H9 (cell line): ENCODE measurements around the gene NHP2. TPM values are rescaled to one million over a fixed set of nuclear protein-coding genes. Genes with fewer than 3 reads are reported as not detected.

Experiments used
- DNase-seq: peaks from one replicate; pipeline ENCODE4 v3.0.0-alpha.2; 2017
- H2AFZ ChIP-seq: one replicate; pipeline ENCODE4 v1.6.1; 2013; ENCODE audit warnings: mild to moderate bottlenecking, low read length, control low read depth, moderate library complexity
- H2AK5ac ChIP-seq: 2 replicates; pipeline ENCODE4 v1.6.1; 2013; ENCODE audit warnings: low read length, control low read depth, mixed read lengths; ENCODE audit not compliant: insufficient read length
- H2BK120ac ChIP-seq: one replicate; pipeline ENCODE4 v1.6.1; 2013; ENCODE audit warnings: low read depth, mild to moderate bottlenecking, low read length, control low read depth, inconsistent platforms; ENCODE audit not compliant: poor library complexity, severe bottlenecking
- H2BK12ac ChIP-seq: 2 replicates; pipeline ENCODE4 v1.6.1; 2013; ENCODE audit warnings: low read length, control low read depth, mixed read lengths, low read depth; ENCODE audit not compliant: insufficient read length
- H2BK15ac ChIP-seq: 2 replicates; pipeline ENCODE4 v1.6.1; 2013; ENCODE audit warnings: low read depth, low read length, control low read depth
- H2BK20ac ChIP-seq: one replicate; pipeline ENCODE4 v1.6.1; 2013; ENCODE audit warnings: low read depth, mild to moderate bottlenecking, low read length, control low read depth, inconsistent platforms; ENCODE audit not compliant: poor library complexity, severe bottlenecking
- H2BK5ac ChIP-seq: 2 replicates; pipeline ENCODE4 v1.6.1; 2013; ENCODE audit warnings: low read length, control low read depth, mixed read lengths; ENCODE audit not compliant: insufficient read length
- H3K14ac ChIP-seq: 2 replicates; pipeline ENCODE4 v1.6.1; 2013; ENCODE audit warnings: low read length, control low read depth; ENCODE audit not compliant: insufficient read depth
- H3K18ac ChIP-seq: 2 replicates; pipeline ENCODE4 v1.6.1; 2013; ENCODE audit warnings: low read depth, mild to moderate bottlenecking, mixed read lengths, low read length, control low read depth; ENCODE audit not compliant: insufficient read length
- H3K23ac ChIP-seq: 2 replicates; pipeline ENCODE4 v1.6.1; 2013; ENCODE audit warnings: low read length, control low read depth, mixed read lengths, low read depth; ENCODE audit not compliant: insufficient read length
- H3K23me2 ChIP-seq: 2 replicates; pipeline ENCODE4 v1.6.1; 2013; ENCODE audit warnings: low read depth, mild to moderate bottlenecking, mixed read lengths, low read length, control low read depth; ENCODE audit not compliant: insufficient read length, poor library complexity, severe bottlenecking
- H3K27ac ChIP-seq: 2 replicates; pipeline ENCODE4 v1.5.1; 2013; ENCODE audit warnings: low read length, control low read depth, mixed read lengths, low read depth; ENCODE audit not compliant: insufficient read length
- H3K27me3 ChIP-seq: 2 replicates; pipeline ENCODE4 v1.6.1; 2013; ENCODE audit warnings: low read length, control low read depth, inconsistent platforms; ENCODE audit not compliant: insufficient read depth
- H3K4ac ChIP-seq: 2 replicates; pipeline ENCODE4 v1.6.1; 2013; ENCODE audit warnings: low read depth, mild to moderate bottlenecking, control low read depth, inconsistent platforms, low read length, moderate library complexity
- H3K4me1 ChIP-seq: 2 replicates; pipeline ENCODE4 v1.6.1; 2013; ENCODE audit warnings: low read length, control low read depth, inconsistent platforms; ENCODE audit not compliant: insufficient read depth
- H3K4me2 ChIP-seq: 2 replicates; pipeline ENCODE4 v1.6.1; 2013; ENCODE audit warnings: low read length, control low read depth, mixed read lengths; ENCODE audit not compliant: insufficient read length, insufficient read depth
- H3K56ac ChIP-seq: 2 replicates; pipeline ENCODE4 v1.6.1; 2013; ENCODE audit warnings: low read depth, mild to moderate bottlenecking, mixed read lengths, low read length, control low read depth; ENCODE audit not compliant: insufficient read length
- H3K79me1 ChIP-seq: 2 replicates; pipeline ENCODE4 v1.6.1; 2013; ENCODE audit warnings: low read depth, mild to moderate bottlenecking, moderate library complexity, low read length, control low read depth, inconsistent platforms; ENCODE audit not compliant: insufficient read depth, poor library complexity, severe bottlenecking
- H3K79me2 ChIP-seq: 2 replicates; pipeline ENCODE4 v1.6.1; 2013; ENCODE audit warnings: low read length, control low read depth, inconsistent platforms; ENCODE audit not compliant: insufficient read depth
- H3K9ac ChIP-seq: 2 replicates; pipeline ENCODE4 v1.6.1; 2013; ENCODE audit warnings: low read length, control low read depth, mixed read lengths; ENCODE audit not compliant: insufficient read length; ENCODE audit errors: extremely low read depth
- H3K9me3 ChIP-seq: one replicate; pipeline ENCODE4 v1.6.1; 2013; ENCODE audit warnings: low read depth, low read length, inconsistent platforms; ENCODE audit not compliant: control insufficient read depth
- H3T11ph ChIP-seq: one replicate; pipeline ENCODE4 v1.6.1; 2013; ENCODE audit warnings: mild to moderate bottlenecking, low read length, control low read depth, inconsistent platforms
- H4K20me1 ChIP-seq: one replicate; pipeline ENCODE4 v1.6.1; 2013; ENCODE audit not compliant: control insufficient read depth, insufficient read length, insufficient read depth
- H4K5ac ChIP-seq: 2 replicates; pipeline ENCODE4 v1.6.1; 2013; ENCODE audit warnings: low read depth, mild to moderate bottlenecking, mixed read lengths, low read length, control low read depth; ENCODE audit not compliant: insufficient read length
- H4K8ac ChIP-seq: replicated peaks from 2 replicates; pipeline ENCODE4 v1.6.1; 2013; ENCODE audit warnings: low read length, control low read depth, mixed read lengths, low read depth; ENCODE audit not compliant: insufficient read length
- H4K91ac ChIP-seq: 2 replicates; pipeline ENCODE4 v1.6.1; 2013; ENCODE audit warnings: low read depth, mild to moderate bottlenecking, moderate library complexity, mixed read lengths, low read length, control low read depth; ENCODE audit not compliant: insufficient read length
- H3K27ac Mint-ChIP-seq, 3 experiments: 2 replicates in 2 of 3; 3 replicates in 1 of 3; pipeline ENCODE4 v1.8.0; 2020 to 2021; ENCODE audit warnings: mixed read lengths in 3 of 3, mild to moderate bottlenecking in 1 of 3, moderate library complexity in 1 of 3
- H3K27me3 Mint-ChIP-seq: 2 replicates; pipeline ENCODE4 v1.8.0; 2021; ENCODE audit warnings: low read depth, mild to moderate bottlenecking, moderate library complexity, mixed read lengths
- H3K36me3 Mint-ChIP-seq, 3 experiments: 2 replicates in 2 of 3; 3 replicates in 1 of 3; pipeline ENCODE4 v1.8.0; 2020 to 2021; ENCODE audit warnings: low read depth in 3 of 3, mixed read lengths in 3 of 3; ENCODE audit not compliant: insufficient read depth in 1 of 3
- H3K4me1 Mint-ChIP-seq, 2 experiments: 2 replicates each; pipeline ENCODE4 v1.8.0; 2020; ENCODE audit warnings: mixed read lengths in 2 of 2
- H3K4me3 Mint-ChIP-seq, 2 experiments: 2 replicates in 1 of 2; 3 replicates in 1 of 2; pipeline ENCODE4 v1.8.0; 2020 to 2021; ENCODE audit warnings: mild to moderate bottlenecking in 2 of 2, mixed read lengths in 2 of 2, moderate library complexity in 1 of 2
- H3K9me3 Mint-ChIP-seq, 2 experiments: 2 replicates in 1 of 2; 3 replicates in 1 of 2; pipeline ENCODE4 v1.8.0; 2020; ENCODE audit warnings: mild to moderate bottlenecking in 2 of 2, mixed read lengths in 2 of 2, moderate library complexity in 1 of 2
- WGBS: extraction: QIAGEN DNeasy Blood & Tissue Kit; methylation state at CpG from one replicate; pipeline ENCODE4 v1.1.7; 2013; ENCODE audit warnings: missing lambda C conversion rate, low lambda C conversion rate, mixed read lengths; ENCODE audit not compliant: insufficient read length; ENCODE audit errors: extremely low coverage; 5-methylcytosine and 5-hydroxymethylcytosine counted together
- total RNA-seq: library from RNA; stranded (reverse); gene quantifications from 2 replicates; pipeline ENCODE4 v1.2.1, GENCODE V29; 2021
- TF ChIP-seq, protein P1 (sequence below): fragments of 200-600 bp; sonication (generic); conservative IDR thresholded peaks from 3 replicates; pipeline ENCODE4 v1.8.0; 2021; ENCODE audit warnings: antibody characterized with exemption, mild to moderate bottlenecking

The NHP2 gene
- total RNA-seq, 1 experiment from 2014 or later, result 232 TPM

DNA sequence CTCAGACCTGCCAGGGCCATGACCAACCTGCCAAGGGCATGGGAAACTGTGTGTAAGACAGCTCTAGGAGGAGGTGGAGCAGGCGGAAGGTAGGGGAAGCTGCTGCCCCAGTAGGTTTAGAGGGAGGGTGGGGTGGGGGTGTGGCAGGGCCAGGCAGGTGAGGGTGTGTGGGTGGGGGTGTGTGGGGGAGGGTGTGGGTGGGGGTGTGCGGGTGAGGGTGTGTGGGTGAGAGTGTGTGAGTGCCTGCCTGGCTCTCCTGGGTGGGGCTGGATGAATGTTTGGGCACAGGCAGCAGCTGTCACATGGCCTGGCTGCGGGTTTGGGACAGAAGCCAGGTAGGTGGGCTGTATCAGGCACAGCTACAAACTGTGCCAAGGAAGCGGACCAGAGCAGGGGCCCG, 49.2 kb downstream of the NHP2 start:
- H3K4me3 Mint-ChIP-seq, result no peak overlapping the region; a peak in 1 of 5 replicates

More for the DNA sequence above, 49.2 kb downstream of the NHP2 start:
- Histone ChIP-seq H3K23me2 (no peaks in the 10 kb centered on the region), H3T11ph (no peak overlapping the region), H3K56ac (no peak overlapping the region), H2AFZ (no peak overlapping the region), H3K9ac (no peak overlapping the region), H3K23ac (no peak overlapping the region), H3K27ac (no peak overlapping the region), H3K27me3 (no peaks in the 10 kb centered on the region), H2BK20ac (no peak overlapping the region), H4K8ac (no peak overlapping the region), H3K79me2 (no peaks in the 10 kb centered on the region), H3K9me3 (no peaks in the 10 kb centered on the region), H2AK5ac (no peak overlapping the region), H4K20me1 (no peaks in the 10 kb centered on the region), H4K91ac (no peak overlapping the region), H2BK120ac (no peak overlapping the region), H2BK5ac (no peak overlapping the region), H3K4ac (no peak overlapping the region), H3K14ac (no peak overlapping the region), H2BK15ac (no peak overlapping the region), H3K79me1 (no peaks in the 10 kb centered on the region), H4K5ac (no peak overlapping the region), H3K4me2 (no peak overlapping the region), H3K18ac (no peak overlapping the region), H3K4me1 (peaks cover 3% of the 10 kb centered on the region; the same call in 1 of the 2 replicates), H2BK12ac (no peak overlapping the region)
- Mint-ChIP-seq H3K9me3 (peaks cover 0 to 3% of the 10 kb centered on the region in 2 experiments; a peak in 1 of 5 replicates), H3K27ac (peak overlapping the region in 1 of 3 experiments; percentile 31; a peak in 1 of 7 replicates), H3K4me1 (peaks cover 10 to 13% of the 10 kb centered on the region in 2 experiments), H3K27me3 (peaks cover 1% of the 10 kb centered on the region), H3K36me3 (no peaks in the 10 kb centered on the region)
- no CpG with 5 or more reads among the region's 5 CpGs for WGBS
- DNase-seq, result no peak
- TF ChIP-seq, protein P1, sequence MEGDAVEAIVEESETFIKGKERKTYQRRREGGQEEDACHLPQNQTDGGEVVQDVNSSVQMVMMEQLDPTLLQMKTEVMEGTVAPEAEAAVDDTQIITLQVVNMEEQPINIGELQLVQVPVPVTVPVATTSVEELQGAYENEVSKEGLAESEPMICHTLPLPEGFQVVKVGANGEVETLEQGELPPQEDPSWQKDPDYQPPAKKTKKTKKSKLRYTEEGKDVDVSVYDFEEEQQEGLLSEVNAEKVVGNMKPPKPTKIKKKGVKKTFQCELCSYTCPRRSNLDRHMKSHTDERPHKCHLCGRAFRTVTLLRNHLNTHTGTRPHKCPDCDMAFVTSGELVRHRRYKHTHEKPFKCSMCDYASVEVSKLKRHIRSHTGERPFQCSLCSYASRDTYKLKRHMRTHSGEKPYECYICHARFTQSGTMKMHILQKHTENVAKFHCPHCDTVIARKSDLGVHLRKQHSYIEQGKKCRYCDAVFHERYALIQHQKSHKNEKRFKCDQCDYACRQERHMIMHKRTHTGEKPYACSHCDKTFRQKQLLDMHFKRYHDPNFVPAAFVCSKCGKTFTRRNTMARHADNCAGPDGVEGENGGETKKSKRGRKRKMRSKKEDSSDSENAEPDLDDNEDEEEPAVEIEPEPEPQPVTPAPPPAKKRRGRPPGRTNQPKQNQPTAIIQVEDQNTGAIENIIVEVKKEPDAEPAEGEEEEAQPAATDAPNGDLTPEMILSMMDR, result no peak
